HEK293 (cell line): ENCODE data around the gene LRRC10B.

ENCODE experiments used
- CTCF ChIA-PET: fragments of 350-600 bp; formaldehyde crosslinking; extraction: SDS; loops from one replicate; lab custom pipeline; 2021; ENCODE audit warnings: antibody characterized with exemption; lab: Yijun Ruan, JAX
- POLR2A ChIA-PET: fragments of 300-600 bp; formaldehyde crosslinking; extraction: SDS; loops from one replicate; lab custom pipeline; 2020; ENCODE audit warnings: antibody characterized with exemption, inconsistent platforms; lab: Yijun Ruan, JAX
- H3K27ac ChIP-seq: fragments of 200-500 bp; sonication (Bioruptor generic); 2 replicates; pipeline ENCODE4 v1.5.1; 2014; ENCODE audit warnings: low read depth, low read length, control low read depth, inconsistent platforms; ENCODE audit errors: extremely low read depth
- H3K36me3 ChIP-seq, 2 experiments: fragments of 200-500 bp in 1 of 2; sonication (Bioruptor generic) in 1 of 2; 1 replicate in 1 of 2; 2 replicates in 1 of 2; pipeline ENCODE4 v1.5.1; 2014 to 2017; ENCODE audit warnings: inconsistent platforms in 2 of 2, low read length in 2 of 2; ENCODE audit not compliant: control insufficient read depth in 2 of 2, insufficient read depth in 1 of 2
- H3K4me1 ChIP-seq: fragments of 200-500 bp; sonication (Bioruptor generic); 2 replicates; pipeline ENCODE4 v1.5.1; 2014; ENCODE audit warnings: mild to moderate bottlenecking, low read length, inconsistent platforms; ENCODE audit not compliant: control insufficient read depth, insufficient read depth
- H3K4me3 ChIP-seq: 2 replicates; pipeline ENCODE4 v1.5.1; 2011; ENCODE audit warnings: low read depth, mild to moderate bottlenecking, control low read depth, low read length, moderate library complexity
- H3K9me3 ChIP-seq: fragments of 200-500 bp; sonication (Bioruptor generic); 2 replicates; pipeline ENCODE4 v1.5.1; 2014; ENCODE audit warnings: low read depth, low read length, inconsistent platforms; ENCODE audit not compliant: control insufficient read depth, insufficient read depth
- ZNF133 ChIP-seq: fragments of 450-650 bp; formaldehyde crosslinking; IDR thresholded peaks from 2 replicates; pipeline ENCODE4 v1.5.1; 2016; ENCODE audit warnings: missing biosample characterization, missing genetic modification characterization
- ZNF157 ChIP-seq: fragments of 450-650 bp; formaldehyde crosslinking; IDR thresholded peaks from 2 replicates; pipeline ENCODE4 v1.5.1; 2016; ENCODE audit warnings: missing biosample characterization, missing genetic modification characterization
- ZNF174 ChIP-seq: fragments of 450-650 bp; formaldehyde crosslinking; IDR thresholded peaks from 2 replicates; pipeline ENCODE4 v1.5.0; 2017; ENCODE audit warnings: missing biosample characterization, mild to moderate bottlenecking, missing genetic modification characterization
- ZNF214 ChIP-seq: fragments of 450-650 bp; formaldehyde crosslinking; IDR thresholded peaks from 2 replicates; pipeline ENCODE4 v1.5.1; 2017; ENCODE audit warnings: missing biosample characterization, mild to moderate bottlenecking, missing genetic modification characterization, borderline replicate concordance
- ZNF223 ChIP-seq: fragments of 450-650 bp; formaldehyde crosslinking; IDR thresholded peaks from 2 replicates; pipeline ENCODE4 v1.5.1; 2016; ENCODE audit warnings: missing biosample characterization, missing genetic modification characterization
- ZNF404 ChIP-seq: fragments of 450-650 bp; formaldehyde crosslinking; IDR thresholded peaks from 2 replicates; pipeline ENCODE4 v1.5.1; 2017; ENCODE audit warnings: missing biosample characterization, missing genetic modification characterization
- ZNF48 ChIP-seq: fragments of 450-650 bp; formaldehyde crosslinking; IDR thresholded peaks from 2 replicates; pipeline ENCODE4 v1.5.1; 2016; ENCODE audit warnings: missing biosample characterization, missing genetic modification characterization
- ZNF660 ChIP-seq: fragments of 450-650 bp; IDR thresholded peaks from 2 replicates; pipeline ENCODE4 v1.5.1; 2018; ENCODE audit warnings: missing biosample characterization, mild to moderate bottlenecking, missing genetic modification characterization
- ZNF837 ChIP-seq: fragments of 450-650 bp; formaldehyde crosslinking; IDR thresholded peaks from 2 replicates; pipeline ENCODE4 v1.5.1; 2016; ENCODE audit warnings: missing biosample characterization, missing genetic modification characterization
- TF ChIP-seq, protein P1 (sequence below): fragments of 450-650 bp; formaldehyde crosslinking; IDR thresholded peaks from 2 replicates; pipeline ENCODE4 v1.5.1; 2017; ENCODE audit warnings: missing biosample characterization, missing genetic modification characterization
- TF ChIP-seq, protein P2 (sequence below): fragments of 450-650 bp; formaldehyde crosslinking; IDR thresholded peaks from 2 replicates; pipeline ENCODE4 v1.5.1; 2016; ENCODE audit warnings: missing biosample characterization, missing genetic modification characterization, low read depth

The LRRC10B gene

DNA sequence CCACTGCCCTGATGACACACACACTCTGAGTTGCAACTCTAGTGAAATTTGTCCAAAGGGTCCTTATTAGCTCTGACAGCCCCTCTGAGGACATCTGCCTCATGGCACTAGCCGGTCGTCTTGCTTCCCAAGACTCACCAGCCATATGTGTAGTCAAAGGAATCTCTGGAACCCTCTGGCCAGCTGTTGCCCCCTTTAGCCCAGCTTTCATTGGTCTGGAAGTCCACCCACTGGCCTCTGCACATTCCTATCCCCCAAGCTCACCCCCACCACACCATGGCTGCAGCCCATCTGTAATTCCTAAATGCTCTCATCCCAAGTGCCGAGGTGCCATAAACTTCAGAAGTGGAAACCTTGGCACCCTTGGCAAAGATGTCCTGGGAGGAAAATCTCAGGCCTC is 48.1 kb downstream of the LRRC10B start:
- ChIA-PET POLR2A (no interaction called here), CTCF (interaction anchor here (0.5 to 0.9 kb wide), 2 partner anchors 11 to 14 kb away, joined by 3 to 6 read pairs; no protein-coding TSS in a partner anchor)

More for the DNA sequence above, 48.1 kb downstream of the LRRC10B start:
- no peak for TF ChIP-seq ZNF48 (tag by site-specific recombination)
- no peak for TF ChIP-seq ZNF174 (tag by site-specific recombination)
- TF ChIP-seq, protein P1, sequence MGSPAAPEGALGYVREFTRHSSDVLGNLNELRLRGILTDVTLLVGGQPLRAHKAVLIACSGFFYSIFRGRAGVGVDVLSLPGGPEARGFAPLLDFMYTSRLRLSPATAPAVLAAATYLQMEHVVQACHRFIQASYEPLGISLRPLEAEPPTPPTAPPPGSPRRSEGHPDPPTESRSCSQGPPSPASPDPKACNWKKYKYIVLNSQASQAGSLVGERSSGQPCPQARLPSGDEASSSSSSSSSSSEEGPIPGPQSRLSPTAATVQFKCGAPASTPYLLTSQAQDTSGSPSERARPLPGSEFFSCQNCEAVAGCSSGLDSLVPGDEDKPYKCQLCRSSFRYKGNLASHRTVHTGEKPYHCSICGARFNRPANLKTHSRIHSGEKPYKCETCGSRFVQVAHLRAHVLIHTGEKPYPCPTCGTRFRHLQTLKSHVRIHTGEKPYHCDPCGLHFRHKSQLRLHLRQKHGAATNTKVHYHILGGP (tag by site-specific recombination), result no peak
- no peak for TF ChIP-seq ZNF404 (tag by site-specific recombination)
- TF ChIP-seq ZNF133 (tag by site-specific recombination), result no peak
- TF ChIP-seq ZNF660, result no peak
- TF ChIP-seq ZNF157 (tag by site-specific recombination), result no peak
- TF ChIP-seq, protein P2, sequence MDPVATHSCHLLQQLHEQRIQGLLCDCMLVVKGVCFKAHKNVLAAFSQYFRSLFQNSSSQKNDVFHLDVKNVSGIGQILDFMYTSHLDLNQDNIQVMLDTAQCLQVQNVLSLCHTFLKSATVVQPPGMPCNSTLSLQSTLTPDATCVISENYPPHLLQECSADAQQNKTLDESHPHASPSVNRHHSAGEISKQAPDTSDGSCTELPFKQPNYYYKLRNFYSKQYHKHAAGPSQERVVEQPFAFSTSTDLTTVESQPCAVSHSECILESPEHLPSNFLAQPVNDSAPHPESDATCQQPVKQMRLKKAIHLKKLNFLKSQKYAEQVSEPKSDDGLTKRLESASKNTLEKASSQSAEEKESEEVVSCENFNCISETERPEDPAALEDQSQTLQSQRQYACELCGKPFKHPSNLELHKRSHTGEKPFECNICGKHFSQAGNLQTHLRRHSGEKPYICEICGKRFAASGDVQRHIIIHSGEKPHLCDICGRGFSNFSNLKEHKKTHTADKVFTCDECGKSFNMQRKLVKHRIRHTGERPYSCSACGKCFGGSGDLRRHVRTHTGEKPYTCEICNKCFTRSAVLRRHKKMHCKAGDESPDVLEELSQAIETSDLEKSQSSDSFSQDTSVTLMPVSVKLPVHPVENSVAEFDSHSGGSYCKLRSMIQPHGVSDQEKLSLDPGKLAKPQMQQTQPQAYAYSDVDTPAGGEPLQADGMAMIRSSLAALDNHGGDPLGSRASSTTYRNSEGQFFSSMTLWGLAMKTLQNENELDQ, result no peak
- TF ChIP-seq ZNF837, result no peak
- TF ChIP-seq ZNF214 (tag by site-specific recombination), result no peak
- TF ChIP-seq ZNF223 (tag by site-specific recombination), result no peak
- TF ChIP-seq, all 188 proteins: peak for 0
- no peak overlapping the region for H3K4me3 ChIP-seq
- no peaks in the 10 kb centered on the region for H3K4me1 ChIP-seq
- no peak overlapping the region for H3K27ac ChIP-seq
- H3K9me3 ChIP-seq, result no peaks in the 10 kb centered on the region
- no peaks in the 10 kb centered on the region for H3K36me3 ChIP-seq
